ENCODE results near the gene MCC.

- TF ChIP-seq CTCF (IDR thresholded peaks at IDR 0.05) (no peak), ZFX (IDR thresholded peaks at IDR 0.05; ENCODE audit: borderline replicate concordance) (no peak)
Observed at GRCh38 chr5:113059232-113060040, 428.8 kb downstream of the MCC start.
